Kidney capillary endothelial cell (primary cell): ENCODE data around the gene MORN5.

ENCODE experiments used
- DNase-seq: peaks from one replicate; pipeline ENCODE4 v3.0.0-alpha.2; 2018; ENCODE audit warnings: low spot score

Gene MORN5

GRCh38 chr9:122216138-122216797 is 56.6 kb downstream of the MORN5 start:
- DNase-seq, result no peak

GRCh38 chr9:122216798-122217418 is 57.2 kb downstream of the MORN5 start:
- DNase-seq, result no peak

GRCh38 chr9:122217640-122218039 is 57.9 kb downstream of the MORN5 start:
- no peak for DNase-seq

GRCh38 chr9:122218071-122218934 is 58.6 kb downstream of the MORN5 start:
- DNase-seq, result no peak

- DNase-seq, result no peak
Measured at GRCh38 chr9:122218935-122219855, 59.5 kb downstream of the MORN5 start.

- DNase-seq, result no peak
Measured at GRCh38 chr9:122219856-122220672, 60.4 kb downstream of the MORN5 start.

- no peak for DNase-seq
Measured at GRCh38 chr9:122220673-122221182, 61.0 kb downstream of the MORN5 start.

DNA sequence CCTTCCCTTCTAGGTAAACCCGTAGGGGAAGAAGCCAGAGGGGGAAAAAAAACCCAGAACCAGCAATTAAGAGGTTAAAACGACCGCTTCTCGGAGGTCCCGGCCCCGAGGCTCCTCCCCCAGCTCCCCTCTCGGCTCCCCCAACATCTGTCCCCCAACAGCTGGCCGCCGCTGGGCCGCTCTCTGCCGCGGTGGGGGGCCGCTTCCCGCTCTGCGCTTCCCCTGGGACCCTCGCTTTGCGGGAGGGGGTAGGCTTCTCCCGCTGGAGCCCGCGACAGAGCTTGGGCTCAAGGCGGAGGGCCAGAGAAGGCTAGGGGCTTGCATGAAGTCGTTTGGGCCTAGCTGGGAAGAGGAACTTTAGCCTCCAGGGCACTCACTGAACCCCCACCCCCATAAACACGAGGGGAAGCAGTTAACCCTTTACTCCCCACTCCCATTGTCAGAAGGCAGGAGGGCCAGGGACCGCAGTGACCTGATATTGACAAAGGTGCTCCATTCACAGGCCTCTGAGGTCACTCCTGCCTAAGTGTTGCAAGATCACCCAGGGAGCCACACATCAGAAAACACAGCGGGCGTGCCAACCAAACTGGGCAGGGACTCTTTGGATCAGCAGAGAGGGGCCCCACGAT is 61.6 kb downstream of the MORN5 start:
- no peak for DNase-seq

DNA sequence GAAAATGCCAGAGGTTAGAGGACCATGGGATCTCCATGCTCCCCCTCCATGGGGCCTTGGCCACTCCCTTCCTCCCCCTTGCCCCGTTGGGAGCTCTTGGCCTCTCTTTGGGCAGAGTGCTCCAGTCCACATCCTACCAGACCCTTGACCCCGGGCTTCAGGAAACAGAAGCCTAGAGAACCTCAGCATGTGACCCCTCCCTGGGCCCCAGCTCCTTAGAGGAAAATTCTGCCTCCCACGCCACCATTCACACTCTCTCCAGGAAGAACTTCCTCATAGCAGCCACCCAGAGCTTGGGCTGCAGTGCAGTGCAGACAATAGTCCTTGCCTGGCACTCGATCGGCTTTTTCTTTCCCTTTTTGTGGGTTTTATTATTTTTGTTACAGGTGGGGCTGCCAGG is 63.1 kb downstream of the MORN5 start:
- no peak for DNase-seq

GRCh38 chr9:122223435-122223834 is 63.7 kb downstream of the MORN5 start:
- no peak for DNase-seq

- no peak for DNase-seq
Measured at GRCh38 chr9:122225312-122226141, 65.8 kb downstream of the MORN5 start.

DNA sequence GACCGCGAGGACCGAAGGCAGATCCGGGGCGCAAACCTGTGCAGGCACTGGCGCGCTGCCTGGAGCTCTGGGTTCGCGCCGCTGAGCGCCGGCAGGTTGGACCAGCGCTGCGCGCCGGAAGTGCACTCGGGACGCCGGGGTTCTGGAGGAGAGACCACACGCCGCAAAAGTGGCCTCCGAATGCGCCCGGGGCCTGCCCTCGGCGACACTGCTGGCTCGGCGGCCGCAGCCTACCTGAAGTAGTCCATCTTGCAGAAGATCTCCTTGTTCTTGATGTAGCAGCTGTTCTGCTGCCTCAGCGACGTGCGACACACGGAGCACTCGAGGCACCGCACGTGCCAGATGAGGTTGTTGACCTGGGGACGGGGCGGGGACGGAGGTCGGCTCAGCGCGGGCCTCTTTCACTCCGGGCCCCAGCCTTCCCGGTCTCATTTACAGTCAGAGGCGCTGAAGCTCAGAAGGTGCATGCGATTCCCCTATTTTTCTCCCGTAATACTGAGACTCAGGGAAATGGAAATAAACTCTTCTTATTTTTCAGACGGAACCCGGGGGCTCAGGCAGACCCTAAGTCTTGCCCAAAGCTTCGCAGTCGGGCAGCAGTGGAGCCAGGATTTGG is 66.5 kb downstream of the MORN5 start:
- no peak for DNase-seq

DNA sequence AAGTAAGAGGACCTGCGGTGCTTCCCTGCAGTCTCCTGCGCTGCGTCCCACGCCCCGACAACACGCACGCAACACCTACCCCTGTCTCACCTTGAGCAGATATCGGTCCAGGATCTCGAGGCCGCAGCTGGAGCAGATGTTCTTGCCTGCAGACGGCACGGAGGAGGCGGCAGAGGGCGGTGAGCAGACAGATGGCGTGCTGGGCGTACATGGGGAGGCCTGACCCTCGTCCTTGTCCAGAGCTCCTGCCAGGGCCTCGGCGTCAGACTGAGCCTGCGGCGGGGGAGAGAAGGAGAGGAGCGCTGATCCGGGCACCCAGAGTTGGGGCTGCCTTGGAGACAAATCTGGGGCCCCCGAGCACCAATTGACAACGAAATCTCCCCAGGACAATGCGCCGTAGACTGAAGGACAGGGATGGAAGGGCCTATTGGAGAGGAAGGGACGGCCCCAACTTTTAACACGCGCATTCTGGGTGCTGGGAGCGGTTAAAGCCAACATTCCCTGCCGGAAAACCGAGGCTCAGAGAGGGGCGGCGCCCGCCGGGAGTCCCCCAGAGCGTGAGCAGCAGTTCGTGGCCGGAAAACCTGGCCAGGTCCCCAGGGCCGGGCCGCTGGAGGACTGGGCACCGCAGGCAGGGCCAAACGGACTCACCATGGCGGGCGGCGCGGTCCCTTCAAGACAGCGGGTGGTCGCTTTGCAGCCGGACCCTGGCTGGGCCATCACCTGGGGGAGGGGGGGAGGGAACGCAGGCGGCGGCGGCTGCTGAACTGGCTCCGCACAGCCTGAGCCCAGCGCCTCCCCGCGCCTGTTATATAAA is 67.3 kb downstream of the MORN5 start:
- no peak for DNase-seq

DNA sequence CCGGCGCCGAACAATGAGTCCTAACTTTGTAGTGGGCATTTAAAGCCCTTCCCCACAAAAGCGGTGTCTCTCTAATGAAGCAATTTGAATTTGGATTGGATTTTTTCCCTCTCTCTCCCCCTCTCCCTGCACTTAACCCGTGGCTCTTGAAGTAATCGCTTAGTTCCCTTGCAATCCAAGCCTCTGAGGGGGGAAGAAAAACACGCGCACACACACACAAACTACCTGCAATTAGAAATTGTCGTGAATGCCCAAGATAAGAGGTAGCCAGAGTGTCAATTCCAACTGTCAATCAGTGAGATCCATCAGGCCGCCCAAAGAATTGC is 67.8 kb downstream of the MORN5 start:
- DNase-seq, result no peak

DNA sequence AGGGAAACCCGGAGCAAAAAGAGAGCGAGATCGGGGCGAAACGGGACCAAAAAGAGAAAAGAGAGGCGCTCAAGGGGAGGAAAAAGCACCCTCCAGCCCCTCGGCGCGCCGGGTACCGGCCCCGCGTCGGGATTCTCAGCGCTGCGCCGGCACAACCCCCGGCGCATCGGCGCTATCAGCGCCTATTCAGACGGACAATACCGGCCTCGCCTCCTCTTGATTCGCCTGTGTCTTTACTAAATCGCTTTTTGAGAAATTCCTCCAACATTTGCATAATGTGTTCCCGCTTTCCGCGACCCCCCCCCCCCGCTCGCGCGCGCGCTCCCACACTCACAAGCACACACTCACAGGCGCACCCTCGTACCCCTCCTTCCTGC is 68.5 kb downstream of the MORN5 start:
- DNase-seq, result no peak

DNA sequence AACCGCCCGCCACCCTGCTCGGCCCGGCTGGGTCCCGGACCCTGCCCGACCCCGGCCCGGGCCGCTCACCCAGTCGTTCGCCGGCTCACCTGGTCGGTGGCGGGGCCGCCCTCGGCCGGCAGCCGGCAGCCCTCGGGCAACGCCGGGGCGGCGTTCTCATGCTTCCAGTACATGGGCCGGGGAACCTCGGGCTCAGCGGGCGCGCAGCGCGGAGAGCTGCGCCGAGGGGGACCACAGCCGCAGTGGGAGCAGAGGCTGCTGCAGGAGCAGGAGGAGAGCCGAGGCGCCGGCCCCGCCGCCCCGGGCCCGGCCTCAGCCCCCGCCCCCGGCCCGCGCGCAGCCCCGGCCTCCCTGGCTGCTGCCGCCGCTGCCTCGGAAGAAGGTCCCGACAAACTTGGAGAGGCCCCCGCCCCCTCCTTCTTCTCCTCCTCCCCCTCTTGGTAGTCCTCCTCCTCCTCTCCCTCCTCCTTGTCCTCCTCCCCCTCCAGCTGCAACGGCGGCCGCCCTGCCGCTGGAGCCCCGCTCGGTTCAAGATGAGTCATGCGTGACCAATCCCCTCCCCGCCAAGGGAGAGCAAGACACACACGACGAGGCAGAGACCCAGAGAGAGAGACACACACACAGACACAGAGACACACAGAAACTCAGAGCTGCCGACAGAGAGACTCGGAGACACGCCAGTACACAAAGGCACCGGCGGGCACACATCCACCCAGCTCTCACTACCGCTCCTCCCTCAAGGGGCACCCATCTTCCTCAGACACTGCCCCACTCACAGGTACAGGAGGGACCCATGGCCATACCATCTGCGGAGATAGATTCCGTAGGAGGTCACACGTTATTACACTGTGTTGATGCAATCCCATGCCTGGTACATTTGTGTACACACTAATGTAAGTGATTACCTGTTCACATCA is 69.1 kb downstream of the MORN5 start, which contains the start of gene LHX6:
Gene LHX6 (minus strand): TSS at position 390 of the 917 bp plus-strand sequence. CDS start 217 bp downstream, at position 173.
- DNase-seq, result no peak

- no peak for DNase-seq
Measured at GRCh38 chr9:122229485-122229837, 69.8 kb downstream of the MORN5 start.
